NCI-H1092 (cell line): ENCODE data around the gene SECISBP2L.
"Not testable (repeated sequence)": the region's sequence is repeated elsewhere in the genome, so short reads cannot be mapped to it uniquely, and the experiment has no call there.

Experiments
- DNase-seq: peaks from one replicate; lab custom pipeline; 2025; lab: John Stamatoyannopoulos, UW

SECISBP2L gene, protein sequence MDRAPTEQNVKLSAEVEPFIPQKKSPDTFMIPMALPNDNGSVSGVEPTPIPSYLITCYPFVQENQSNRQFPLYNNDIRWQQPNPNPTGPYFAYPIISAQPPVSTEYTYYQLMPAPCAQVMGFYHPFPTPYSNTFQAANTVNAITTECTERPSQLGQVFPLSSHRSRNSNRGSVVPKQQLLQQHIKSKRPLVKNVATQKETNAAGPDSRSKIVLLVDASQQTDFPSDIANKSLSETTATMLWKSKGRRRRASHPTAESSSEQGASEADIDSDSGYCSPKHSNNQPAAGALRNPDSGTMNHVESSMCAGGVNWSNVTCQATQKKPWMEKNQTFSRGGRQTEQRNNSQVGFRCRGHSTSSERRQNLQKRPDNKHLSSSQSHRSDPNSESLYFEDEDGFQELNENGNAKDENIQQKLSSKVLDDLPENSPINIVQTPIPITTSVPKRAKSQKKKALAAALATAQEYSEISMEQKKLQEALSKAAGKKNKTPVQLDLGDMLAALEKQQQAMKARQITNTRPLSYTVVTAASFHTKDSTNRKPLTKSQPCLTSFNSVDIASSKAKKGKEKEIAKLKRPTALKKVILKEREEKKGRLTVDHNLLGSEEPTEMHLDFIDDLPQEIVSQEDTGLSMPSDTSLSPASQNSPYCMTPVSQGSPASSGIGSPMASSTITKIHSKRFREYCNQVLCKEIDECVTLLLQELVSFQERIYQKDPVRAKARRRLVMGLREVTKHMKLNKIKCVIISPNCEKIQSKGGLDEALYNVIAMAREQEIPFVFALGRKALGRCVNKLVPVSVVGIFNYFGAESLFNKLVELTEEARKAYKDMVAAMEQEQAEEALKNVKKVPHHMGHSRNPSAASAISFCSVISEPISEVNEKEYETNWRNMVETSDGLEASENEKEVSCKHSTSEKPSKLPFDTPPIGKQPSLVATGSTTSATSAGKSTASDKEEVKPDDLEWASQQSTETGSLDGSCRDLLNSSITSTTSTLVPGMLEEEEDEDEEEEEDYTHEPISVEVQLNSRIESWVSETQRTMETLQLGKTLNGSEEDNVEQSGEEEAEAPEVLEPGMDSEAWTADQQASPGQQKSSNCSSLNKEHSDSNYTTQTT

GRCh38 chr15:49046220-49047102, at the start of gene SECISBP2L:
Gene SECISBP2L (minus strand): TSS chr15:49046446. CDS start chr15:49046299, 147 bp downstream.
- peak; percentile 88 for DNase-seq

- DNase-seq, result no peak
Observed at GRCh38 chr15:49094923-49095322, 48.7 kb upstream of the SECISBP2L start.

DNA sequence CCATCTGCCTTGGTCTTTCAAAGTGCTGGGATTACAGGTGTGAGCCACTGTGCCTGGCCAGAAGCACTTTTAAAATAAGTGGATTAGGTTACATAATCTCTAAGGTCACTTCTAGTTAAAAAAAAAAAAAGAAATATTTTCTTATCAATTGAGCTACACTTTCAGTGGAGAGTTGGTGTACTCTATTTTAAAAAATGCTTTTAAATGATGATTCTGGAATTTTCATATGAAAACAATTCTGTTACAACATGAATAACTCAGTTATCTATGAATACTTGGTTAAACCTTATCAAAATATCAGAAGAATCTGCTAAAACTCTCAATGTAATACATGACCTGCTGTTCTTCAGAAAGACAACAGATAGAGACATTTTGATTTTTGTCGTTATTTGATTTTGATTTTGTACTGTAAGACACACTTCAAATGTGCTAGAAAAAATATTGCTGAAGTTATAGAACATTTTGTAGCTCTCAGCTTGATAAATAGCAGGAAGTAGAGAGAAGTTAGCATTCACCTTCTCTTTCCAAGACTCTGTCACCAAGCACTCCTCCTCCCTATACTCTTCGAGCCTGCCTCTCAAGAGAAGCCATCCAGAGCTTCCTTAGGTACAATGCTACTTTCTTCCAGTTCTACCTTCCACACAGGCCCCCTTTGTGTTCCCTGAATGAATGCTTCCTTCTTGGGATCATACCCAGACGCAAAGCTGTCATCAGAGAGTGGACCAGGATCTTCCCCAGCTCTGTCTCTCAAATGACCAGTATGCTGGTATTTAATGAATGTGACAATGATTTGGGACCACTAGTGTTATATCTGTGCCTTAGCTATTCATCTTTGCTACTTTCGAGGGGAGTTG, 47.2 kb upstream of the SECISBP2L start:
- DNase-seq, result no peak

DNA sequence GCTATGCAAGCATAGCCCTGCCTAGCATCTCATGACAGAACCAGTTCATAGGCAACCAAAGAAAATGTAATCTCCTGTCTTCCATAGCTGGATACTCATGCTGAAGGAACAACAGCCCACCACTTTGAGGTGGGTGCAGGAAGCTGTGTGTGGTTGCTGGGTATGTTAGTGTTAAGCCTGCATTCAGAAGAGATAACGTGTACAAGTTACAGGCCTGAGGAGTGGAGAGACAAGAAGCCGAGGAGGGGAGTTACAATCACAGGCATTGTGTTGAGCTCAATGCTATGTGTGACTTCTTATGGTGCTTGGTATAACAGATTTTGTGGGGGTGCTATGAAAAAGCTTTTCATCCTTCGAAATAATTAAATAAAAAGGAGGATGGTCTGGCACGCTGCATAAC, 42.8 kb upstream of the SECISBP2L start:
- DNase-seq, result no peak

DNA sequence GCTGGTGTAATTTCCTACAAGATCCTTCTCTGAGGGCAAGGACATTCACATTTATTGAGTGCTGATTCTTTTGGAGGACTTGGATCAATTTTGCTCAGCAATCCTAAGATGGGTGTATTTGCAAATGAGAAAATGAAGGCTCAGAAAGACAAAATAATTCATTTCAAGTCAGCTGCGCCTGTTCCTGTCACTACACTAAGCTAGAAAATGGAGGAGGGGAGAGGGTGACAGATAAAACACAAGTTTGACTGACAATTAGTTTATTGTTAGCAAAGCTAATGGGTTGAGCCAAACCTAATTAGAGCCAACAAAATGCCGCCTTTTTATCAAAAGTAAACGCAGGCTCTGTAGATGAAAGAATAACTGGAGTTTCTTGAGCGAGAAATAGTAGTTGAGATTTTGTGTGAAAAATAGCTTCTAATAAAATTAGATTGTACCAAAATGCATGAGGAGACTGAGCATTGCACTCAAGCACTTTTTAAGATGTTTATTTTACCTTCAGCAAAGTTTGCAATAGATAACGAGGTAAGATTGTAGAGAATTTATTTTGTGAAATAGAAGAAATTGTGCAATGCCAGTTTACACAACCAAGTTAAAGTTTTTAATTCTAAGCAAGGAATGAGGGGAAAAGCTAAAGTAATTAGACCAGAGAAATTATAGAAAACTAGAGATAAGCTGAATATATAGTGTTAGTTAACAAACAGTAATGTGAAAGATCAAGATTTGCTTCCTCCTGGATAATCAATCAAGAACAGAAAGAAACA, 39.6 kb upstream of the SECISBP2L start:
- no peak for DNase-seq

DNA sequence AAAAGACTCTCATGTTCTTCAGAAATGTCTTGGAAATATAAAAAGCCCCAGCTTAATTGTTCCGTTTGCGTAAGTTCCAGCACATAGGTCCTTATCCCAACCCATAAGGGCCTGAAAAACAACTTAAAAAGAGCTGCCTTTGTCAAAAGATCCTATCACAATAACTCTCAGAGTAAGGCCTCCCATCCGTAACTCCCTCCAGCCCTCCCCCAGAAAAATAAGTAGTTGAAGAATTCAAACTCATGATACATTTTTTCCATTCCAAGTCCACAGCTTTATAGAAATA, 38.0 kb upstream of the SECISBP2L start:
- no peak for DNase-seq

DNA sequence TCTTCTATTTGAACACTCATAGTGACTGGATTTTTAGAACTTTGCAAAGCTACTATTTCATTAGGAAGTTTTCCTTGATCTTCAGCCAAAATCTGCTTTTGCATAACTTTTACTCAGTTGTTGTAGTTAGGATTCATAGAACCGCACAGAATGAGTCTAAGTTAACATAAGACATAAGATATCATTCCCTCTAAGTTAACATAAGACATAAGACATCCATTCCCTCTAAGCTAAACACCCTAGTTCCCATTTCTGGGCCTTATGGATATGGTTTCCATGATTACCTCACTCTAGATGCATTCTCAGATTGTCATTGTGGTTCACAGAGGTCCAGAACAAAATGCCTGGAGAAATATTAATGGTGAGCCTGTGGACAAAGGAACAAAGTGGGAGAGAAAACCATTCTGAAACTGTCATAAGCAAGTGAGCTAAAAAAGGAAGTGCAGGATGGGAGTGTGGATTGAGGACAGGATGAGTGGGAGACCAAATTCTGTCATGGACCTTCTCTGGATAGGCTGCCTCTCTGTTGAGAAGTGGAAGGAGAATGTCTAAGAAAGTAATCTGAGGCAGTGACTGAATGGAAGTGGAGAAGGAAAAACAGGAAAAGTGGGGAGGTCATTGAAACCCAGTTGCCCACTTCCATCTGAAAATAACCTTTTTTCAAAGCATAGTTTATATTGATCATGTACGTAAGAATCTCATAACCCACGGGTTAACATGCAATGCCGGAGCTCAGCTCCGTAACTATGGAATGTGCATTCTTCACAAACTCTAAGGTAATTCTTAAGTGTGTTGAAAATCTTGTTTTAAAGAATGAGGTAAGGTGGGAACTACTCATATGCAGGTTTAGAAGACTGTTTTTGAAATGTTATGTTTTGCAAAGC, 37.4 kb upstream of the SECISBP2L start:
- DNase-seq, result no peak

- no peak for DNase-seq
Observed at GRCh38 chr15:49082960-49083359, 36.7 kb upstream of the SECISBP2L start.

GRCh38 chr15:49079340-49080039, 33.2 kb upstream of the SECISBP2L start:
- no peak for DNase-seq

- DNase-seq, result no peak
Observed at GRCh38 chr15:49075881-49076280, 29.6 kb upstream of the SECISBP2L start.

DNA sequence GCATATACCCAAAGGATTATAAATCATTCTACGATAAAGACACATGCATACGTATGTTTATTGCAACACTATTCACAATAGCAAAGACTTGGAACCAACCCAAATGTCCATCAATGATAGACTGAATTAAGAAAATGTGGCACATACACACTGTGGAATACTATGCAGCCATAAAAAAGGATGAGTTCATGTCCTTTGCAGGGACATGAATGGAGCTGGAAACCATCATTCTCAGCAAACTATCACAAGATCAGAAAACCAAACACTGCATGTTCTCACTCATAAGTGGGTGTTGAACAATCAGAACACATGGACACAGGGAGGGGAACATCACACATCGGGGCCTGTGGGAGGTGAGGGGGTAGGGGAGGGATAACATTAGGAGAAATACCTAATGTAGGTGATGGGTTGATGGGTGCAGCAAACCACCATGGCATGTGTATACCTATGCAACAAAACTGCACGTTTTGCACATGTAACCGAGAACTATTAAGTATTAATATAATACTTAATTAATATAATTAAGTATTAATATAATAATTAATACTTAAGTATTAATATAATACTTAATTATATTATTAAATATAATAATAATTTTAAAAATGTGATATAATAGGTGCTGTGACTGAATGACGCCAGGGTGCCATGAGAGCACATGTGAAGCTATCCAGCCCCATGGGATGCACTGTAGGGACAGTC, 28.5 kb upstream of the SECISBP2L start:
- DNase-seq, result not testable (repeated sequence)

DNA sequence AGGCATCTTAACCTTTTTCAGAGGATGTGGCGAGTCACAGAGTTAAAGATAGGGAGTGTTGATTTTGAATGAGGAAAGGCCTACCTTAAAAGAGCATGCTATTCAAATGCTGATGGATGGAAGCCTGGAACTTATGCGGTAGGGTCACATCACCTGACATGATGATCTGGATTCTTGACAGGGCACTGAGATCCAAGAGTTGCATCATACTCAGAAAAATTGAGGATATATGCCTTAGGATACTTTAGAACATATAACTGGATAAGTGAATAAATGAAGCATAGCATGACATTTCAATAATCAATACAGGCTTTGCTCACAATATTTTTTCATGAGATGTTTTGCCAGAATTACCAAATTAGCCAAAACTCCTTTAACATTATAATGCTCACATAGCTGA, 20.1 kb upstream of the SECISBP2L start:
- no peak for DNase-seq

DNA sequence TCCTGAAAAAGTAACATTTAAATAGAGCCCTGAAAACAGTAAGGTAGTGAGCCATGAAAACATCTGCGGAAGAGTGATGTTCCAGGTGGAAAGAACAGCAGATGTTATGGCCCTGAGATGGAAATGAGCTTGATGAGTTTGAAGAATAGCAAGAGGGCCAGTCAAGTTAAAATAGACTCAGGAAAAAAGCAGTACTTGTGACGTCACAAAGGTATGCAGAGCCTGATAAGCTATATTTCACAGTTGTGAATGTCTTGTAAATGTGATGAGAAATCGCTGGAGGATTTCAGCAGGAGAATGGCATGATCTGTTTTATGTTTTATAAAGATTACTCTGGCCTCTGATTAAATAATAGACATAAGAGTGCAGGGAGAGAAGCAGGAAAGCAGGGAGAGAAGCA, 18.6 kb upstream of the SECISBP2L start:
- no peak for DNase-seq

GRCh38 chr15:49064281-49064653, 18.0 kb upstream of the SECISBP2L start:
- no peak for DNase-seq

GRCh38 chr15:49063402-49064280, 17.4 kb upstream of the SECISBP2L start:
- no peak for DNase-seq

DNA sequence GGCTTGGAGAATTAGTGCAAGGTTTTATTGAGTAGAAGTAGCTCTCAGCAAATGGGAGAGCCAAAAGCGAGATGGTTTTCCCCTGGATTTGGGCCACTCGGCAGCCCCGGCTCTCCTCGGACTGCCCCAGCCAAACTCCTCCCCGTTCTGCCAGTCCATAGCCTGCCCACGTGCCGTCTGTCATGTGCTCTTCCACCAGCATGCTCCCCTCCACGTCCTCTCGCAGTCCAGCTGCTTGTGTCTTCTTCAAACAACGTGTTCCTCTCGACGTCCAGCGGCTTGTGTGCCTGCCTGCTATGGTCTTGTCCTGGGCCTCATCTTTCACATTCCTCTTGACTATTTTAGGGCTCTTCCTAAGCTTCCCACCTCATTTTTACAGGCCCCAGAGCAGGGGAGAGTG, 16.7 kb upstream of the SECISBP2L start:
- DNase-seq, result no peak
